Loucy (cell line): Measurements from ENCODE around the gene APLP2.

Experiments used
- EZH2phosphoT487 ChIP-seq: fragments of 200-600 bp; IDR thresholded peaks from 2 replicates; pipeline ENCODE4 v1.6.1; 2018; ENCODE audit warnings: antibody characterized with exemption, mild to moderate bottlenecking, moderate library complexity, borderline replicate concordance
- TF ChIP-seq, protein P1 (sequence below): fragments of 200-600 bp; sonication (generic); conservative IDR thresholded peaks from 2 replicates; pipeline ENCODE4 v1.5.1; 2014; ENCODE audit warnings: mild to moderate bottlenecking, antibody characterized with exemption, low read length

DNA sequence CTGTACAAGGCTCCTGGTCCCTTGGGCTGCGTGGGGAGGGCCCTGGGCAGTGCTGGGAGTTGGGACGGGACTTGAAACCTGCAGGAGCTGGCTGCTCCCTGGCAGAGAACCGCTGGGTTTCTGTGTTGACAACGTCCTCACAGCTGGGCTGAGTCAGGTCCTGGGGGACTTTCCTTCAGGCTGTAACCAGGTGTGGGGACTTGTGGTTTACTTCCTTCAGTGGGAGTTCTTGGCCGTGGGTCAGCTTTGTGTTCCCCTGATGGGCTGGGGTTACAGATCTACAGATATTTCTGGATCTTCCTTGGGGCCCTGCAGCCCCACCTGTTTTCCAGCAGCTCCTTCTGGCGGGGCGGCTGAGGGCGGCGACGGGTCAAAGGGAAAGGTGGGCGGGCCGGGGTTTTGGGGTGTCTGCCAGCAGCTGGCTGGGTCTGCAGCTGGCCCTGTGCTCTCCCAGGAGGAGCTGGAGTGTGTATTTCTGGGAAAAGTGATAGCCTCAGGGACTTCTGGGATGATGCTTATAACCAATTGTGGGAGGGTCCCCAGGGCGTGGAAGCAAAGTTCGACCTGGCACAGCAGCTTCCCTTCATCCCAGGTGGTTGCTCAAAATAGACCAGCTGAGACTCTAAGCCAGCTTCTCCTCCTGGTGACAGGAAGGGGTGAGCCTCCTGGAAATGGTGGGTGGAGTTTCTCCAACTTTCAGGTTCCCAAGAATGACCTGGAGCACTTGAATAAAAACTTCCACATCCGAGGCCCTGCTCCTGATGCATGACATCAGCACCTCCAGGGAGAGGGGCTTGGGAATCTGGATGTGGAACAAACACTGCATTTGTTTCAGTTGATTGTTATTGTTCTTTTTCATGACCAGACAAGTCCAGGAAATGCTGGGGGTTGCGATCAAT, 109.0 kb downstream of the APLP2 start:
- TF ChIP-seq, protein P1, sequence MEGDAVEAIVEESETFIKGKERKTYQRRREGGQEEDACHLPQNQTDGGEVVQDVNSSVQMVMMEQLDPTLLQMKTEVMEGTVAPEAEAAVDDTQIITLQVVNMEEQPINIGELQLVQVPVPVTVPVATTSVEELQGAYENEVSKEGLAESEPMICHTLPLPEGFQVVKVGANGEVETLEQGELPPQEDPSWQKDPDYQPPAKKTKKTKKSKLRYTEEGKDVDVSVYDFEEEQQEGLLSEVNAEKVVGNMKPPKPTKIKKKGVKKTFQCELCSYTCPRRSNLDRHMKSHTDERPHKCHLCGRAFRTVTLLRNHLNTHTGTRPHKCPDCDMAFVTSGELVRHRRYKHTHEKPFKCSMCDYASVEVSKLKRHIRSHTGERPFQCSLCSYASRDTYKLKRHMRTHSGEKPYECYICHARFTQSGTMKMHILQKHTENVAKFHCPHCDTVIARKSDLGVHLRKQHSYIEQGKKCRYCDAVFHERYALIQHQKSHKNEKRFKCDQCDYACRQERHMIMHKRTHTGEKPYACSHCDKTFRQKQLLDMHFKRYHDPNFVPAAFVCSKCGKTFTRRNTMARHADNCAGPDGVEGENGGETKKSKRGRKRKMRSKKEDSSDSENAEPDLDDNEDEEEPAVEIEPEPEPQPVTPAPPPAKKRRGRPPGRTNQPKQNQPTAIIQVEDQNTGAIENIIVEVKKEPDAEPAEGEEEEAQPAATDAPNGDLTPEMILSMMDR = no peak
- no peak for TF ChIP-seq EZH2phosphoT487
